GF-D8 (cell line): ENCODE data around the gene SLC25A21.
"Not testable (repeated sequence)": the region's sequence is repeated elsewhere in the genome, so short reads cannot be mapped to it uniquely, and the experiment has no call there.

Source experiments
- DNase-seq: peaks from one replicate; lab custom pipeline; 2025; lab: John Stamatoyannopoulos, UW

Gene SLC25A21

GRCh38 chr14:36820901-36821300, 351.5 kb downstream of the SLC25A21 start:
- DNase-seq = no peak

- no peak for DNase-seq
These were observed 352.2 kb downstream of the SLC25A21 start for GRCh38 chr14:36820111-36820709.

DNA sequence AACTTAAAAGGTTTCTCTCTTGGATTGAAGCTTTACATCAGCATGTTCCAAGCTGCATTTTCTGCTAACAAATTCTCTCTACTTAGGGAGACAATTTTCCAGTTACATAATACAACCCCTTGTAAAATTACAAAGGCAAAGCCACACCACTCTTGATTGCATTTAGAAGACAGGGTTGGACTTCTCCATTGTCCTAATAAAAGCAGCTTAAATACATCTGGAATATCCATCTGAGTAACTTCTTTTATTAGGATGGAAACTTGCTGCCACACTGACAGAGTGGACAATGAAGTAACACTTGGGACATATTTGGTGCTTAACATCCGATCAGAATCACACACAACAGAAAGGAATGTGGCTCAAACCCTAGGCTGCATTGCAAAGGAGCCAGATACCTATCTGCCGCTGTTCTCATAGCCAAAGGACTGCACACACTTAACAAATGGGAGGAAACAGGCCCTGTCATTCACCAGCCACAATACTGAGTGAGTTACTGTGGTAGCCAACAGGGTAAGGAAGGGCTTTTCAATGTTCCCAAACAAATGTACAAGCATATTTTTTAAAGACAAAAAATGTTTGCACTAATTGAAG, 353.5 kb downstream of the SLC25A21 start:
- DNase-seq = no peak

GRCh38 chr14:36818246-36818645, 354.2 kb downstream of the SLC25A21 start:
- DNase-seq = no peak

- no peak for DNase-seq
These were observed 355.1 kb downstream of the SLC25A21 start for GRCh38 chr14:36817071-36817930.

GRCh38 chr14:36816481-36816880, 355.9 kb downstream of the SLC25A21 start:
- DNase-seq = no peak

DNA sequence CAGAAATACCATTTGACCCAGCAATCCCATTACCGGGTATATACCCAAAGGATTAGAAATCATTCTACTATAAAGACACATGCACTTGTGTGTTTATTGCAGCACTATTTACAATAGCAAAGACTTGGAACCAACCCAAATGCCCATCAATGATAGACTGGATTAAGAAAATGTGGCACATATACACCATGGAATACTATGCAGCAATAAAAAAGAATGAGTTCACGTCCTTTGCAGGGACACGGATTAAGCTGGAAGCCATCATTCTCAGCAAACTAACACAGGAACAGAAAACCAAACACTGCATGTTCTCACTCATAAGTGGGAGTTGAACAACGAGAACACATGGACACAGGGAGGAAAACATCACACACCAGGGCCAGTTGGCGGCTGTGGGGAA, 357.6 kb downstream of the SLC25A21 start:
- DNase-seq = not testable (repeated sequence)

GRCh38 chr14:36810209-36810608, 362.2 kb downstream of the SLC25A21 start:
- no peak for DNase-seq

DNA sequence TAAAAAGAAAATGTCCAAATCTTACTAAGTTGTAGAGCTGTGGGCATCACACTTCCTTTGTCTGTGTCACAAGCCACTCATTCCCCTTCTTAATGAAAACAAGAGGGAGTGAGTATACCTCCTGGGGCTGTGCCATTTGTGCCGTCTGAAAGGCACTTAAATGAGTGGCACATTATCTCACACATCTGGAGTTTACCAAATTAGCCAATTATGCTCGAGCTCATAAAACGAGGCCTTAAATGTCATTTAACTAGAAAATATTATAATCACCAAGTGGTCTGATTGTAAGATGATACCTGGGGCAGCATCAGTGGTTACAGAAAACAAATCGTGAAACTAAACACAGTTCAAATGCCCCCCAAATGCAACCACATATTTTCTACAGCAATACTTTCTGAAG, 364.7 kb downstream of the SLC25A21 start:
- DNase-seq = no peak

DNA sequence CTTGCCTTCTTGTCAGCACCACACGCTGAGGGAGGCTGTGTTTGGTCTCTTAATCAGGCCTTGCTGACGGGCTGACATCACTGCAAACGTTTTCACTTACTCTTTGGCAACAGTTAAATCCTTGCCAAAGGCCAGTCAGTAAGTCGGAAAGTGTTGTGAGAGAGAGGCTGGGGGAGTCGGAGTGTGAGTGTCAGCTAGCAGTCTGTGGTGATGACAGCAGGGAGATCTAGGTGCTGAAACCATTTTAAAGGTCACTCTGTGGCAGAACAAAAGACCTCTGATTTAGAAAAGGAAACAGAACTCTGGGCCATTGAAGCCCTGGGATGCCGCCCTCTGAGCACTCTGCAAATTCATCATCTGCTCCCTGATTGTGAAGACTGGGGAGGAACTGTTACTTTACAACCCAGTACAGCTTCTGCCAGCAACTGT, 367.3 kb downstream of the SLC25A21 start:
- DNase-seq = no peak

GRCh38 chr14:36797634-36798033, 374.8 kb downstream of the SLC25A21 start:
- no peak for DNase-seq

DNA sequence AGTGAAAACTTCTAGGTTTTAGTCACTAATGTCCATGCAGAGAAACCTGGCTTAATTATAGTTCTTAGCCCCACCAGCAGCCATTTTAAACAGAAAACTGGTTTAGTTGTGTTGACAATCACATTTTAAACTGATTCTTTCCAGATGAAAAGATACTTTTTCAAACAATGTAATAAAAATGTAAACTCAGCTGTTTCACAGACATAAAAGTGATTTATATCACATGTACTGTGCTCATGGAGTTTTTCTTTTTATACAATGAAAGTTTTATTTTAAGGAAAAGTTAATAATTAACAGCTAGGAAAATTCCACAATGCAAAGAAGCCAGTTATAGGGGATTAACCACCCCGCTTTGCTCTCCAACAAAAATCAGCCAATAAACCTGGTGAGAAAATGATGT, 381.0 kb downstream of the SLC25A21 start:
- DNase-seq = no peak

- DNase-seq = no peak
These were observed 386.9 kb downstream of the SLC25A21 start for GRCh38 chr14:36785511-36785910.

- no peak for DNase-seq
These were observed 387.9 kb downstream of the SLC25A21 start for GRCh38 chr14:36784541-36784940.

- no peak for DNase-seq
These were observed 390.5 kb downstream of the SLC25A21 start for GRCh38 chr14:36781897-36782296.

DNA sequence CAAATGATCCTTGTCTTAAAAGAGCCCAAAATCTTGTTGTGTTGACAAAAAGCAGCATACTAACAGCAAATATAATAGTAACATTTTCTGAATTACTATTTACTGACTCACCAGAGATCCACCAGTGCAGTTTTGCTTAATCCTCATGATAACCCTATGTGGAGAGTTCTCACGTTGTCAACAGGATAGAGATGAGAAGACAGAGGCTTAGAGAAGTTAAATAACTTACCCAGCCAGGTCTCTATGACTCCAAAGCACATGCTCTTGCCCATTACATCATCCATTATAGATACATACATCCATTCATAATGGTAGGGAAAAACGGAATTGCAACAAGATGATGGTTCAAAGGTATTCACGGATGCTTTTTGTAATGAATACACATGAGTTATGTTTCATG, 398.8 kb downstream of the SLC25A21 start:
- DNase-seq = no peak

GRCh38 chr14:36773136-36773540, 399.3 kb downstream of the SLC25A21 start:
- no peak for DNase-seq

DNA sequence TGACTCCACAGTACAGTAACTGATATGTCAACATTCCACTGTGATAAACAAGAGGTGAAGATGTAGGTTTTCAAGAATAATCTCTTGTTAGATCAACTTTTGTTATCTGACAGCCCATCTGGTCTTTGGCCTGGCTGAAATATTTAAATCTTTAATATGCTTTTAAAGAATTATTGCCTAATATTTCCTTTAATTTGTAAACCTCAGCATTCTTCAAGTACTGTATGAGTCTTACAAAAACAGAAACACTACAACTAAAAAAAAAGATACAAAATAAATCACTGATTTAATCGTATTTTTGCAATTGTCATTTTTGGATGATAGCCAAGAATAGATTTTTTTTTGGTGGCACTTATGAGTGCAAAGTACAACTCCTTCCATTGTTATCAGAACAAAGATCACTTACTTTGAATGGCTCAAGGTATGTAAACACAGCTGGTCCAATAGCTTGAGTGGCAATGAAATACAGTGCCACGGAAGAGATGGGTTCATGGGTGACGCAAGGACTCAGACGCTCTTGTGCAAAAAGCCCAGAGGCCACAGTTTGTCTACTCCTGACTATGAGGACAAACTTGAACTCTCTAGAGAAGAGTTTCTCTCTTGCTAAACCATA, 401.3 kb downstream of the SLC25A21 start:
- no peak for DNase-seq

DNA sequence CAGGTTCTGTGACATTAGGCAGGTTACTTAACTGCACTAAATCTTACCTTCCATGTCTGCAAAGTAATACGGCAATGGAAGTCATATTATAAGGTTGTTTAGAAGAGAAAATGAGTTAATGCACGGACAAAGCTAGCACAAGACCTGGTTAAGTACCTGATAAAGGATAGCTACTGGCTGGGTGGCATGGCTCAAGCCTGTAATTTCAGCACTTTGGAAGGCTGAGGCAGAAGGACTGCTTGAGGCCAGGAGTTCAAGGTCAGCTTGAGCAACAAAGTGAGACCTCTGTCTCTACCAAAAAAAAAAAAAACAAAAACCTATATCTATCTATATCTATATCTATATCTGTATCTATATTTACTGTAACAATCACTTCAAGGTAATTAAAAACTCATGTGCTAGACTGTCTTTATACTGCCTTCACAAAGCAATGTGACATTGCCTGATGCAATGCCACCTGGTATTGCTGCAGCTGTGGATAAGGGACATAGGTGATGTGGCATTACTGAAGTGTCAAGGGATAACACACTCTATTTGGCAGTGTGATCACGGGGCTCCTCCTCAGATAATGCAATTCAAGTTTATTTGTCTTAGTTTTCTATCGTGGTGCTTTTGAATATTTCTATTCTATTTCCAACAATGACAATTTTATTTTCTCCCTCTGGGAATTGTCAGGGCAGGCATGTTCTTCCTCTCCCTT, 403.6 kb downstream of the SLC25A21 start:
- DNase-seq = no peak

GRCh38 chr14:36767603-36768281, 404.7 kb downstream of the SLC25A21 start:
- no peak for DNase-seq

GRCh38 chr14:36766974-36767373, 405.4 kb downstream of the SLC25A21 start:
- DNase-seq = no peak
